Measurements from ENCODE around the gene HADHA. TPM values are rescaled to one million over a fixed set of nuclear protein-coding genes. Genes with fewer than 3 reads are reported as not detected.

Gene HADHA
- total and polyA plus RNA-seq, 2 donors: 57.1 to 114 TPM

- H3K27ac ChIP-seq (ENCODE audit: low read depth in 1 of 2, low read length in 1 of 2): no peak overlapping the region
Measured at GRCh38 chr2:26238311-26238958, 6.0 kb downstream of the HADHA start.

GRCh38 chr2:26237868-26238267 is 6.6 kb downstream of the HADHA start:
- Histone ChIP-seq H3K36me3 (ENCODE audit: control insufficient read depth in 2 of 2, insufficient read depth in 2 of 2, low read length in 1 of 2) (peaks cover 17 to 49% of the 10 kb centered on the region in 2 donors), H3K27me3 (ENCODE audit: control insufficient read depth in 2 of 2, insufficient read depth in 1 of 2, low read length in 1 of 2) (no peaks in the 10 kb centered on the region), H3K4me1 (ENCODE audit: control insufficient read depth in 2 of 2, insufficient read depth in 2 of 2, low read length in 2 of 2) (peaks cover 0 to 4% of the 10 kb centered on the region in 2 donors), H3K4me3 (ENCODE audit: low read length in 2 of 2) (no peak overlapping the region), H3K27ac (ENCODE audit: low read depth in 1 of 2, low read length in 1 of 2) (no peak overlapping the region), H3K9me3 (ENCODE audit: control insufficient read depth in 2 of 2, insufficient read depth in 1 of 2, low read length in 1 of 2) (no peaks in the 10 kb centered on the region)
- WGBS: 99% methylated on average over 1 of the region's 1 CpG
- DNase-seq (ENCODE audit: low read depth in 6 of 9, low spot score in 9 of 9): no peak

More at GRCh38 chr2:26238311-26238958, 6.0 kb downstream of the HADHA start:
- H3K27me3 ChIP-seq (ENCODE audit: control insufficient read depth in 2 of 2, insufficient read depth in 1 of 2, low read length in 1 of 2): no peaks in the 10 kb centered on the region
- H3K4me3 ChIP-seq (ENCODE audit: low read length in 2 of 2): no peak overlapping the region
- WGBS: 98% methylated on average over 4 of the region's 4 CpGs
- H3K4me1 ChIP-seq (ENCODE audit: control insufficient read depth in 2 of 2, insufficient read depth in 2 of 2, low read length in 2 of 2): peaks cover 0 to 7% of the 10 kb centered on the region in 2 donors
- DNase-seq (ENCODE audit: low read depth in 6 of 9, low spot score in 9 of 9): no peak
- H3K36me3 ChIP-seq (ENCODE audit: control insufficient read depth in 2 of 2, insufficient read depth in 2 of 2, low read length in 1 of 2): peaks cover 11 to 44% of the 10 kb centered on the region in 2 donors
- no peaks in the 10 kb centered on the region for H3K9me3 ChIP-seq (ENCODE audit: control insufficient read depth in 2 of 2, insufficient read depth in 1 of 2, low read length in 1 of 2)

GRCh38 chr2:26235089-26235488 is 9.3 kb downstream of the HADHA start:
- Histone ChIP-seq H3K27ac (ENCODE audit: low read depth in 1 of 2, low read length in 1 of 2) (no peak overlapping the region), H3K4me3 (ENCODE audit: low read length in 2 of 2) (no peak overlapping the region), H3K9me3 (ENCODE audit: control insufficient read depth in 2 of 2, insufficient read depth in 1 of 2, low read length in 1 of 2) (no peaks in the 10 kb centered on the region), H3K4me1 (ENCODE audit: control insufficient read depth in 2 of 2, insufficient read depth in 2 of 2, low read length in 2 of 2) (no peaks in the 10 kb centered on the region), H3K36me3 (ENCODE audit: control insufficient read depth in 2 of 2, insufficient read depth in 2 of 2, low read length in 1 of 2) (peaks cover 39 to 73% of the 10 kb centered on the region in 2 donors), H3K27me3 (ENCODE audit: control insufficient read depth in 2 of 2, insufficient read depth in 1 of 2, low read length in 1 of 2) (no peaks in the 10 kb centered on the region)
- no peak for DNase-seq (ENCODE audit: low read depth in 6 of 9, low spot score in 9 of 9)
- WGBS: 98% methylated on average over 9 of the region's 9 CpGs

GRCh38 chr2:26230806-26231205 is 13.6 kb downstream of the HADHA start:
- H3K36me3 ChIP-seq (ENCODE audit: control insufficient read depth in 2 of 2, insufficient read depth in 2 of 2, low read length in 1 of 2): peaks cover 59 to 75% of the 10 kb centered on the region in 2 donors
- H3K27me3 ChIP-seq (ENCODE audit: control insufficient read depth in 2 of 2, insufficient read depth in 1 of 2, low read length in 1 of 2): no peaks in the 10 kb centered on the region
- WGBS: 94% methylated on average over 2 of the region's 2 CpGs
- H3K4me3 ChIP-seq (ENCODE audit: low read length in 2 of 2): no peak overlapping the region
- no peak overlapping the region for H3K27ac ChIP-seq (ENCODE audit: low read depth in 1 of 2, low read length in 1 of 2)
- H3K9me3 ChIP-seq (ENCODE audit: control insufficient read depth in 2 of 2, insufficient read depth in 1 of 2, low read length in 1 of 2): no peaks in the 10 kb centered on the region
- no peaks in the 10 kb centered on the region for H3K4me1 ChIP-seq (ENCODE audit: control insufficient read depth in 2 of 2, insufficient read depth in 2 of 2, low read length in 2 of 2)
- DNase-seq (ENCODE audit: low read depth in 6 of 9, low spot score in 9 of 9): no peak

- no peaks in the 10 kb centered on the region for H3K4me1 ChIP-seq (ENCODE audit: control insufficient read depth in 2 of 2, insufficient read depth in 2 of 2, low read length in 2 of 2)
- H3K9me3 ChIP-seq (ENCODE audit: control insufficient read depth in 2 of 2, insufficient read depth in 1 of 2, low read length in 1 of 2): no peaks in the 10 kb centered on the region
- no peaks in the 10 kb centered on the region for H3K27me3 ChIP-seq (ENCODE audit: control insufficient read depth in 2 of 2, insufficient read depth in 1 of 2, low read length in 1 of 2)
- DNase-seq (ENCODE audit: low read depth in 6 of 9, low spot score in 9 of 9): no peak
- H3K4me3 ChIP-seq (ENCODE audit: low read length in 2 of 2): no peak overlapping the region
- H3K36me3 ChIP-seq (ENCODE audit: control insufficient read depth in 2 of 2, insufficient read depth in 2 of 2, low read length in 1 of 2): peaks cover 59 to 66% of the 10 kb centered on the region in 2 donors
- H3K27ac ChIP-seq (ENCODE audit: low read depth in 1 of 2, low read length in 1 of 2): no peak overlapping the region
- WGBS: 98% methylated on average over 3 of the region's 3 CpGs
Measured at GRCh38 chr2:26229595-26229994, 14.8 kb downstream of the HADHA start.

- Histone ChIP-seq H3K36me3 (ENCODE audit: control insufficient read depth in 2 of 2, insufficient read depth in 2 of 2, low read length in 1 of 2) (peaks cover 38 to 42% of the 10 kb centered on the region in 2 donors), H3K27me3 (ENCODE audit: control insufficient read depth in 2 of 2, insufficient read depth in 1 of 2, low read length in 1 of 2) (no peaks in the 10 kb centered on the region), H3K4me1 (ENCODE audit: control insufficient read depth in 2 of 2, insufficient read depth in 2 of 2, low read length in 2 of 2) (no peaks in the 10 kb centered on the region), H3K9me3 (ENCODE audit: control insufficient read depth in 2 of 2, insufficient read depth in 1 of 2, low read length in 1 of 2) (no peaks in the 10 kb centered on the region), H3K27ac (ENCODE audit: low read depth in 1 of 2, low read length in 1 of 2) (no peak overlapping the region), H3K4me3 (ENCODE audit: low read length in 2 of 2) (no peak overlapping the region)
- DNase-seq (ENCODE audit: low read depth in 6 of 9, low spot score in 9 of 9): no peak
- WGBS: over 99% methylated on average over 2 of the region's 2 CpGs
Measured at GRCh38 chr2:26224095-26224494, 20.3 kb downstream of the HADHA start.

GRCh38 chr2:26223018-26223417 is 21.4 kb downstream of the HADHA start:
- peaks cover 29 to 32% of the 10 kb centered on the region in 2 donors for H3K36me3 ChIP-seq (ENCODE audit: control insufficient read depth in 2 of 2, insufficient read depth in 2 of 2, low read length in 1 of 2)
- H3K4me3 ChIP-seq (ENCODE audit: low read length in 2 of 2): no peak overlapping the region
- H3K27ac ChIP-seq (ENCODE audit: low read depth in 1 of 2, low read length in 1 of 2): no peak overlapping the region
- peaks cover 0 to under 1% of the 10 kb centered on the region in 2 donors for H3K9me3 ChIP-seq (ENCODE audit: control insufficient read depth in 2 of 2, insufficient read depth in 1 of 2, low read length in 1 of 2)
- no peak for DNase-seq (ENCODE audit: low read depth in 6 of 9, low spot score in 9 of 9)
- WGBS: 100% methylated on average over 1 of the region's 1 CpG
- no peaks in the 10 kb centered on the region for H3K4me1 ChIP-seq (ENCODE audit: control insufficient read depth in 2 of 2, insufficient read depth in 2 of 2, low read length in 2 of 2)
- no peaks in the 10 kb centered on the region for H3K27me3 ChIP-seq (ENCODE audit: control insufficient read depth in 2 of 2, insufficient read depth in 1 of 2, low read length in 1 of 2)

GRCh38 chr2:26217720-26218119 is 26.7 kb downstream of the HADHA start:
- WGBS: 83% methylated on average over 6 of the region's 6 CpGs
- Histone ChIP-seq H3K27ac (ENCODE audit: low read depth in 1 of 2, low read length in 1 of 2) (no peak overlapping the region), H3K36me3 (ENCODE audit: control insufficient read depth in 2 of 2, insufficient read depth in 2 of 2, low read length in 1 of 2) (peaks cover 35 to 51% of the 10 kb centered on the region in 2 donors), H3K27me3 (ENCODE audit: control insufficient read depth in 2 of 2, insufficient read depth in 1 of 2, low read length in 1 of 2) (no peaks in the 10 kb centered on the region), H3K4me3 (ENCODE audit: low read length in 2 of 2) (no peak overlapping the region), H3K4me1 (ENCODE audit: control insufficient read depth in 2 of 2, insufficient read depth in 2 of 2, low read length in 2 of 2) (no peaks in the 10 kb centered on the region), H3K9me3 (ENCODE audit: control insufficient read depth in 2 of 2, insufficient read depth in 1 of 2, low read length in 1 of 2) (peaks cover 0 to 7% of the 10 kb centered on the region in 2 donors)
- DNase-seq (ENCODE audit: low read depth in 6 of 9, low spot score in 9 of 9): no peak

- Histone ChIP-seq H3K4me1 (ENCODE audit: control insufficient read depth in 2 of 2, insufficient read depth in 2 of 2, low read length in 2 of 2) (no peaks in the 10 kb centered on the region), H3K4me3 (ENCODE audit: low read length in 2 of 2) (no peak overlapping the region), H3K27ac (ENCODE audit: low read depth in 1 of 2, low read length in 1 of 2) (no peak overlapping the region), H3K36me3 (ENCODE audit: control insufficient read depth in 2 of 2, insufficient read depth in 2 of 2, low read length in 1 of 2) (peaks cover 30 to 53% of the 10 kb centered on the region in 2 donors), H3K27me3 (ENCODE audit: control insufficient read depth in 2 of 2, insufficient read depth in 1 of 2, low read length in 1 of 2) (no peaks in the 10 kb centered on the region), H3K9me3 (ENCODE audit: control insufficient read depth in 2 of 2, insufficient read depth in 1 of 2, low read length in 1 of 2) (peaks cover 0 to 7% of the 10 kb centered on the region in 2 donors)
- DNase-seq (ENCODE audit: low read depth in 6 of 9, low spot score in 9 of 9): no peak
- whole genome bisulfite sequencing: over 99% methylated on average over 4 of the region's 4 CpGs
Measured at GRCh38 chr2:26216587-26216986, 27.8 kb downstream of the HADHA start.

Data from thymus (tissue), 11 donors.